Ascending aorta (tissue), 2 donors: ENCODE measurements around the gene IL22RA2. TPM values are rescaled to one million over a fixed set of nuclear protein-coding genes. Genes with fewer than 3 reads are reported as not detected.
A peak's percentile ranks its signal among the peaks of the same experiment; 100 is the strongest.

Experiments used
- DNase-seq, 2 donors: peaks; one replicate each; pipeline ENCODE4 v3.0.0-alpha.2; 2019; ENCODE audit warnings: low spot score in 2 of 2
- H3K27ac ChIP-seq, 2 donors: fragments of 200-600 bp; sonication (generic); one replicate each; pipeline ENCODE4 v1.5.1; 2016 to 2017; ENCODE audit warnings: mild to moderate bottlenecking in 1 of 2
- H3K27me3 ChIP-seq: fragments of 200-600 bp; sonication (generic); one replicate; pipeline ENCODE4 v1.5.1; 2017
- H3K36me3 ChIP-seq, 2 donors: fragments of 200-600 bp; sonication (generic); one replicate each; pipeline ENCODE4 v1.5.1; 2016
- H3K4me1 ChIP-seq, 2 donors: fragments of 200-600 bp; sonication (generic); one replicate each; pipeline ENCODE4 v1.5.1; 2016 to 2017; ENCODE audit warnings: mild to moderate bottlenecking in 1 of 2
- H3K4me3 ChIP-seq, 2 donors: fragments of 200-600 bp; sonication (generic); one replicate each; pipeline ENCODE4 v1.5.1; 2016 to 2017; ENCODE audit warnings: mild to moderate bottlenecking in 1 of 2
- H3K9me3 ChIP-seq, 2 donors: fragments of 200-600 bp; sonication (generic); one replicate each; pipeline ENCODE4 v1.5.1; 2016
- CTCF ChIP-seq, 3 experiments: fragments of 200-600 bp in 2 of 3; fragments of 450-650 bp in 1 of 3; sonication (generic) in 2 of 3; IDR thresholded peaks; one replicate each; pipeline ENCODE4 v1.5.1; 2016 to 2019; ENCODE audit warnings: antibody characterized with exemption in 3 of 3, mild to moderate bottlenecking in 1 of 3, moderate library complexity in 1 of 3
- intact Hi-C: fragments of 100-400 bp; cut with DNase I; formaldehyde crosslinking; loops from one replicate; pipeline ENCODE4 v1.15.1; 2023
- total RNA-seq: library from RNA; depleted of rRNA; stranded (reverse); fragments of >200 nt; gene quantifications from one replicate; pipeline ENCODE4 v1.1.0, GENCODE V29; 2016

IL22RA2 gene
- total RNA-seq, 1 donor from 2014 or later = not detected

- Histone ChIP-seq H3K27me3 (no peaks in the 10 kb centered on the region), H3K36me3 (no peaks in the 10 kb centered on the region), H3K27ac (no peak overlapping the region), H3K9me3 (no peaks in the 10 kb centered on the region), H3K4me3 (no peak overlapping the region), H3K4me1 (no peaks in the 10 kb centered on the region)
- no peak for DNase-seq
- no peak for TF ChIP-seq CTCF (IDR thresholded peaks at IDR 0.05)
- intact Hi-C loops = no loop called here
Measured at GRCh38 chr6:137097526-137097925, 75.9 kb downstream of the IL22RA2 start.

GRCh38 chr6:137097057-137097456 lies 76.4 kb downstream of the IL22RA2 start:
- H3K27ac ChIP-seq = no peak overlapping the region
- H3K36me3 ChIP-seq = no peaks in the 10 kb centered on the region
- no peaks in the 10 kb centered on the region for H3K9me3 ChIP-seq
- no peak for TF ChIP-seq CTCF (IDR thresholded peaks at IDR 0.05)
- no peaks in the 10 kb centered on the region for H3K4me1 ChIP-seq
- intact Hi-C loops = no loop called here
- H3K4me3 ChIP-seq = no peak overlapping the region
- DNase-seq = no peak
- no peaks in the 10 kb centered on the region for H3K27me3 ChIP-seq

- Histone ChIP-seq H3K27ac (no peak overlapping the region), H3K4me3 (no peak overlapping the region), H3K9me3 (no peaks in the 10 kb centered on the region), H3K27me3 (no peaks in the 10 kb centered on the region), H3K4me1 (no peaks in the 10 kb centered on the region), H3K36me3 (no peaks in the 10 kb centered on the region)
- TF ChIP-seq CTCF (IDR thresholded peaks at IDR 0.05) = no peak
- no peak for DNase-seq
- intact Hi-C loops = no loop called here
Measured at GRCh38 chr6:137095651-137096238, 77.7 kb downstream of the IL22RA2 start.

GRCh38 chr6:137095093-137095492 lies 78.4 kb downstream of the IL22RA2 start:
- no peak for TF ChIP-seq CTCF (IDR thresholded peaks at IDR 0.05)
- H3K27me3 ChIP-seq = no peaks in the 10 kb centered on the region
- intact Hi-C loops = no loop called here

GRCh38 chr6:137094411-137095008 lies 78.9 kb downstream of the IL22RA2 start:
- peak in 1 of 2 donors; percentile 71 for DNase-seq

More at GRCh38 chr6:137095093-137095492, 78.4 kb downstream of the IL22RA2 start:
- H3K27ac ChIP-seq = no peak overlapping the region
- DNase-seq = no peak
- no peaks in the 10 kb centered on the region for H3K36me3 ChIP-seq
- no peaks in the 10 kb centered on the region for H3K4me1 ChIP-seq
- no peaks in the 10 kb centered on the region for H3K9me3 ChIP-seq
- H3K4me3 ChIP-seq = no peak overlapping the region

More at GRCh38 chr6:137094411-137095008, 78.9 kb downstream of the IL22RA2 start:
- peak overlapping the region in 1 of 2 donors; percentile 5 for H3K4me3 ChIP-seq
- H3K36me3 ChIP-seq = no peaks in the 10 kb centered on the region
- intact Hi-C loops = loop anchor here (1.0 to 5.0 kb wide), 2 partner anchors 220 to 548 kb away; no protein-coding TSS in a partner anchor
- H3K27me3 ChIP-seq = no peaks in the 10 kb centered on the region
- H3K9me3 ChIP-seq = no peaks in the 10 kb centered on the region
- H3K27ac ChIP-seq = no peak overlapping the region
- peak; percentile 47 to 74 (median 50) for TF ChIP-seq CTCF (IDR thresholded peaks at IDR 0.05)
- no peaks in the 10 kb centered on the region for H3K4me1 ChIP-seq

Other genes with a start within 250 kb of the IL22RA2 start
- gene IL20RA, start 128.7 kb downstream of the IL22RA2 start, total RNA-seq = not detected
- gene IFNGR1, start 45.7 kb upstream of the IL22RA2 start, total RNA-seq = 47.7 TPM